K562 (cell line): ENCODE data around the gene RAP1A. TPM values are rescaled to one million over a fixed set of nuclear protein-coding genes. Genes with fewer than 3 reads are reported as not detected.
A peak's percentile ranks its signal among the peaks of the same experiment; 100 is the strongest.

Experiments
- AFF1 ChIP-seq, 2 experiments: fragments of 450-650 bp; IDR thresholded peaks; 2 replicates each; pipeline ENCODE4 v1.6.1; 2018; ENCODE audit warnings: mild to moderate bottlenecking in 2 of 2, low read depth in 1 of 2; ENCODE audit not compliant: partially characterized antibody in 2 of 2
- CREB3L1 ChIP-seq: fragments of 450-650 bp; IDR thresholded peaks from 2 replicates; pipeline ENCODE4 v1.6.1; 2014; ENCODE audit warnings: low read depth, mild to moderate bottlenecking, moderate library complexity, borderline replicate concordance
- CREM ChIP-seq: IDR thresholded peaks from 2 replicates; pipeline ENCODE4 v1.6.1; 2014; ENCODE audit warnings: antibody characterized with exemption, low read depth
- IRF9 ChIP-seq: fragments of 450-650 bp; IDR thresholded peaks from 2 replicates; pipeline ENCODE4 v1.6.1; 2016; ENCODE audit warnings: missing biosample characterization, missing genetic modification characterization
- RREB1 ChIP-seq: fragments of 250-450 bp; sonication (Bioruptor Pico); IDR thresholded peaks from 2 replicates; pipeline ENCODE4 v1.4.0; 2020
- SMAD3 ChIP-seq: fragments of 450-650 bp; formaldehyde crosslinking; conservative IDR thresholded peaks from 2 replicates; pipeline ENCODE4 v1.4.0; 2020; ENCODE audit warnings: mild to moderate bottlenecking
- ZZZ3 ChIP-seq: fragments of 450-650 bp; IDR thresholded peaks from 2 replicates; pipeline ENCODE4 v1.6.1; 2016; ENCODE audit warnings: antibody characterized with exemption, mild to moderate bottlenecking, moderate library complexity
- polyA plus RNA-seq, 8 experiments: library from polyadenylated mRNA; depleted of rRNA in 4 of 8; stranded (reverse) in 5 of 8; unstranded in 3 of 8; fragments of >200 nt; fragmentation: Nextera tagmentation in 2 of 8; fragmentation: Illumina TruSeq in 1 of 8; extraction: Ambion mirVana in 2 of 8; extraction: Trizol in 1 of 8; gene quantifications; 2 replicates each; pipeline versions ENCODE4 v1.2.1 to v1.2.3, GENCODE V29; 2011 to 2014; ENCODE audit warnings: inconsistent platforms in 1 of 8, missing spikeins in 1 of 8
- total RNA-seq, 7 experiments: library from RNA; depleted of rRNA in 6 of 7; stranded (reverse); fragments of >200 nt in 6 of 7; fragmentation: Illumina TruSeq in 2 of 7; extraction: Trizol in 2 of 7; gene quantifications; 2 replicates each; pipeline versions ENCODE4 v1.2.1 to v1.2.3, GENCODE V29; 2011 to 2021; ENCODE audit warnings: low replicate concordance in 1 of 7

Gene RAP1A
- total and polyA plus RNA-seq, 9 of the 15 experiments (the other 6 are each of a cell fraction or from before 2014, with no cell fraction given) = 13.4 to 86.2 (median 32.5) TPM

GRCh38 chr1:111620441-111620971, 917 bp downstream of the RAP1A start (continued):
- TF ChIP-seq CREB3L1 = 0 out of 2 replicates have a peak, but pooled peaks have one; percentile 54
- TF ChIP-seq ZZZ3 = no peak
- TF ChIP-seq IRF9 (tag) = no peak
- peak in 1 of 2 experiments; percentile 35 for TF ChIP-seq AFF1 (IDR thresholded peaks at IDR 0.05; ENCODE audit: low read depth in 1 of 2, partially characterized antibody in 2 of 2)
- TF ChIP-seq SMAD3 = no peak
- no peak for TF ChIP-seq CREM
- no peak for TF ChIP-seq RREB1
